ENCODE results near the gene SEC24D. TPM values are rescaled to one million over a fixed set of nuclear protein-coding genes. Genes with fewer than 3 reads are reported as not detected.
"Not testable (repeated sequence)": the region's sequence is repeated elsewhere in the genome, so short reads cannot be mapped to it uniquely, and the experiment has no call there.

SEC24D gene
- 64.9 TPM for total RNA-seq

- intact Hi-C loops (cut with DNase I): no loop called here
- peak; percentile 91 for ATAC-seq
- peak; percentile 92 for DNase-seq (ENCODE audit: low spot score)
These were observed at the start of gene SEC24D for GRCh38 chr4:118835571-118836300. Gene SEC24D (minus strand): TSS chr4:118836126. CDS start chr4:118833696, 2,430 bp downstream.

- intact Hi-C loops (cut with DNase I): loop anchor here (5.0 to 10.0 kb wide), 2 partner anchors 110 to 408 kb away; no protein-coding TSS in a partner anchor
- DNase-seq (ENCODE audit: low spot score) (no peak), ATAC-seq (no peak)
These were observed 48.8 kb upstream of the SEC24D start for GRCh38 chr4:118884716-118885115.

- ATAC-seq: no peak
- intact Hi-C loops (cut with DNase I): loop anchor here (10.0 kb wide), 1 partner anchor 109 kb away; no protein-coding TSS in a partner anchor
- DNase-seq (ENCODE audit: low spot score): no peak
These were observed 47.9 kb upstream of the SEC24D start for GRCh38 chr4:118883861-118884260.

- ATAC-seq (no peak), DNase-seq (ENCODE audit: low spot score) (no peak)
- intact Hi-C loops (cut with DNase I): loop anchor here (10.0 kb wide), 1 partner anchor 107 kb away; no protein-coding TSS in a partner anchor
These were observed 45.7 kb upstream of the SEC24D start for GRCh38 chr4:118881512-118882146.

GRCh38 chr4:118879409-118879808, 43.5 kb upstream of the SEC24D start:
- ATAC-seq: no peak
- no peak for DNase-seq (ENCODE audit: low spot score)
- intact Hi-C loops (cut with DNase I): no loop called here

- intact Hi-C loops (cut with DNase I); DNase-seq (ENCODE audit: low spot score); ATAC-seq: not testable (repeated sequence)
These were observed 42.6 kb upstream of the SEC24D start for GRCh38 chr4:118878507-118878906.

- intact Hi-C loops (cut with DNase I): no loop called here
- ATAC-seq (no peak), DNase-seq (ENCODE audit: low spot score) (no peak)
These were observed 41.9 kb upstream of the SEC24D start for GRCh38 chr4:118877797-118878196.

GRCh38 chr4:118872181-118872580, 36.3 kb upstream of the SEC24D start:
- no peak for DNase-seq (ENCODE audit: low spot score)
- ATAC-seq: no peak
- intact Hi-C loops (cut with DNase I): no loop called here

GRCh38 chr4:118869808-118870342, 33.9 kb upstream of the SEC24D start:
- DNase-seq (ENCODE audit: low spot score): no peak
- peak; percentile 61 for ATAC-seq
- intact Hi-C loops (cut with DNase I): no loop called here

GRCh38 chr4:118867311-118868067, 31.6 kb upstream of the SEC24D start:
- DNase-seq (ENCODE audit: low spot score): no peak
- intact Hi-C loops (cut with DNase I): no loop called here
- ATAC-seq: peak; percentile 69

GRCh38 chr4:118866442-118866841, 30.5 kb upstream of the SEC24D start:
- intact Hi-C loops (cut with DNase I): no loop called here
- ATAC-seq (no peak), DNase-seq (ENCODE audit: low spot score) (no peak)

- peak; percentile 71 for ATAC-seq
- intact Hi-C loops (cut with DNase I): no loop called here
- no peak for DNase-seq (ENCODE audit: low spot score)
These were observed 29.3 kb upstream of the SEC24D start for GRCh38 chr4:118865091-118865708.

GRCh38 chr4:118858779-118859178, 22.9 kb upstream of the SEC24D start:
- no peak for DNase-seq (ENCODE audit: low spot score)
- no peak for ATAC-seq
- intact Hi-C loops (cut with DNase I): no loop called here

GRCh38 chr4:118857760-118858159, 21.8 kb upstream of the SEC24D start:
- DNase-seq (ENCODE audit: low spot score): no peak
- intact Hi-C loops (cut with DNase I): no loop called here
- no peak for ATAC-seq

GRCh38 chr4:118850488-118851173, 14.7 kb upstream of the SEC24D start:
- peak; percentile 62 for ATAC-seq
- intact Hi-C loops (cut with DNase I): no loop called here
- no peak for DNase-seq (ENCODE audit: low spot score)

- no peak for DNase-seq (ENCODE audit: low spot score)
- no peak for ATAC-seq
- intact Hi-C loops (cut with DNase I): no loop called here
These were observed 14.1 kb upstream of the SEC24D start for GRCh38 chr4:118849867-118850487.

GRCh38 chr4:118848901-118849300, 13.0 kb upstream of the SEC24D start:
- no peak for ATAC-seq
- no peak for DNase-seq (ENCODE audit: low spot score)
- intact Hi-C loops (cut with DNase I): no loop called here

GRCh38 chr4:118848242-118848641, 12.3 kb upstream of the SEC24D start:
- DNase-seq (ENCODE audit: low spot score) (no peak), ATAC-seq (no peak)
- intact Hi-C loops (cut with DNase I): no loop called here
